ENCODE results near the gene GIPC3.

The GIPC3 gene, protein sequence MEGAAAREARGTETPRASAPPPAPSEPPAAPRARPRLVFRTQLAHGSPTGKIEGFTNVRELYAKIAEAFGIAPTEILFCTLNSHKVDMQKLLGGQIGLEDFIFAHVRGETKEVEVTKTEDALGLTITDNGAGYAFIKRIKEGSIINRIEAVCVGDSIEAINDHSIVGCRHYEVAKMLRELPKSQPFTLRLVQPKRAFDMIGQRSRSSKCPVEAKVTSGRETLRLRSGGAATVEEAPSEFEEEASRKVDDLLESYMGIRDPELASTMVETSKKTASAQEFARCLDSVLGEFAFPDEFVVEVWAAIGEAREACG

DNA sequence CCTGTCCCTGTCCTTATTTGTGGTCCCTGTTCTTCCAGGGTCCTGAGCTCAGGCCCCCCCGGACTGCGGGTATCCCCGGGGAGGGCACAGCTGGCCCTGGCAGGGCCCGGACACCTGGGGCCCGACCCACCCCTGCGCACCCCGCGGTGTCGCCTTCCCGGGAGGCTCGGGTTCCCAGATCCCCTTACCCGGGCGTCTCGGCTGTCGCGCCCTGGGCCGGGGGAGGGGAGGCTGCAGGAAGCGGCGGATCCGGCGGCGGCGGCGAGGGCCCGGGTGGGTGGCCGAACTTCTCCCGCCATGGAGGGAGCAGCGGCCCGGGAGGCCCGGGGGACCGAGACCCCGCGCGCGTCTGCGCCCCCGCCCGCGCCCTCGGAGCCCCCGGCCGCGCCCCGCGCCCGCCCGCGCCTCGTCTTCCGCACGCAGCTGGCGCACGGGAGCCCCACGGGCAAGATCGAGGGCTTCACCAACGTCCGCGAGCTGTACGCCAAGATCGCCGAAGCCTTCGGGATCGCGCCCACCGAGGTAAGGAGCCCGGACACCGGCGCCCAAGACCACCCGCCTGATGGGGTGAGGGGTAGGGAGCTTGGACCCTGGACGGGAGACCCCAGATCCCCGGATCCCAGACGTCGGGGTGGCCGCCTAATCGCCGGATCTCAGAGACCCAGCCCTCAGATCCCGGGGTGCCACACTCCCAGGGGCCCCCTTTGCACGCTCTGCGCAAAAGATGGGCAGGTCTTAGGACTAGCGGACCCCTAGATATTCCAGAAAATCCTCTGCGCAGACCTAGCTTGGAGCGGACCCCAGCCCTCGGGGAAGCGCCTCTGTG lies at the start of gene GIPC3:
GIPC3 (plus strand) TSS at position 178 of the 826 bp plus-strand sequence; CDS start at position 298, 120 bp downstream.
- no peaks in the 10 kb centered on the region for H3K9me3 Mint-ChIP-seq
- H3K27ac Mint-ChIP-seq = no peak within 1 kb of the TSS
- no peaks in the 10 kb centered on the region for H3K27me3 Mint-ChIP-seq
- H3K4me1 Mint-ChIP-seq (ENCODE audit: low read depth) = no peaks in the 10 kb centered on the region
- peak within 1 kb of the TSS; percentile 38 for H3K4me3 Mint-ChIP-seq
- peak; percentile 49 for DNase-seq
- no peaks in the 10 kb centered on the region for H3K36me3 Mint-ChIP-seq (ENCODE audit: low read depth)

DNA sequence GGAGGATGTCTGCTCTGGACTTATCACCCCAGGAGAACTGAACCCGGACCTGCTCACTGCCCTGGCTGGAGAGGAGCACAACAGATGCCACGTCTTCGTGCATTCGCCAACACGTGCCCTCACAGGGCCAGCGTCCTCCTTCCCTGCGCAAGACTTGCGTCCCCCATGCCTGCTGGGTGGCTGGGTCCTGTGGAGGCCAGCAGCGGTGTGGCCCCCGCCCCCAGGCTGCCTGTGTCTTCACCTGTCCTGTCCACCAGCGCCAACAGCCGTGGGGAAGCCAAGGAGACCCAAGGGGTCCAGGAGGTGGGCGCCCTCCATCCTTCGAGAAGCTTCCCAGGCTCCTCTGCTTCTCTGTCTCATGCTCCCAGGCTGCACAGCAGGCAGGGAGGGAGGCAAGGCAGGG lies 49.7 kb upstream of the GIPC3 start:
- Mint-ChIP-seq H3K4me1 (ENCODE audit: low read depth) (no peaks in the 10 kb centered on the region), H3K9me3 (peaks cover 2% of the 10 kb centered on the region), H3K36me3 (ENCODE audit: low read depth) (peaks cover 70% of the 10 kb centered on the region), H3K27me3 (no peaks in the 10 kb centered on the region), H3K4me3 (no peak overlapping the region), H3K27ac (no peak overlapping the region)
- no peak for DNase-seq

DNA sequence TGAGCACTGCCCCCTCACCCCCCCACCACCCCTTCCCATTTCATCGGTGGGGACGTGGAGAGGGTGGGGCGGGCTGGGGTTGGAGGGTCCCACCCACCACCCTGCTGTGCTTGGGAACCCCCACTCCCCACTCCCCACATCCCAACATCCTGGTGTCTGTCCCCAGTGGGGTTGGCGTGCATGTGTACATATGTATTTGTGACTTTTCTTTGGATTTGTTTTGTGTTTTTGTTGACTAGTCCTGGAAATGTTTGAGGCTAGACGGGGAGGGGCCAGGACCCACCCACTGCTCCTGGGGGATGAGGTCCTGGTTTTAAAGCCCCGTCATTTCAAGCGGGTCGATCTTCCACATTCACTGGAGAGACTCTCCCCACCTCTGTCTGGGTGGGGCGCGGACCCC lies 49.3 kb upstream of the GIPC3 start:
- DNase-seq = no peak
- Mint-ChIP-seq H3K27ac (peak overlapping the region; percentile 81), H3K9me3 (peaks cover 2% of the 10 kb centered on the region), H3K27me3 (no peaks in the 10 kb centered on the region), H3K4me3 (no peak overlapping the region), H3K36me3 (ENCODE audit: low read depth) (peaks cover 70% of the 10 kb centered on the region), H3K4me1 (ENCODE audit: low read depth) (no peaks in the 10 kb centered on the region)

DNA sequence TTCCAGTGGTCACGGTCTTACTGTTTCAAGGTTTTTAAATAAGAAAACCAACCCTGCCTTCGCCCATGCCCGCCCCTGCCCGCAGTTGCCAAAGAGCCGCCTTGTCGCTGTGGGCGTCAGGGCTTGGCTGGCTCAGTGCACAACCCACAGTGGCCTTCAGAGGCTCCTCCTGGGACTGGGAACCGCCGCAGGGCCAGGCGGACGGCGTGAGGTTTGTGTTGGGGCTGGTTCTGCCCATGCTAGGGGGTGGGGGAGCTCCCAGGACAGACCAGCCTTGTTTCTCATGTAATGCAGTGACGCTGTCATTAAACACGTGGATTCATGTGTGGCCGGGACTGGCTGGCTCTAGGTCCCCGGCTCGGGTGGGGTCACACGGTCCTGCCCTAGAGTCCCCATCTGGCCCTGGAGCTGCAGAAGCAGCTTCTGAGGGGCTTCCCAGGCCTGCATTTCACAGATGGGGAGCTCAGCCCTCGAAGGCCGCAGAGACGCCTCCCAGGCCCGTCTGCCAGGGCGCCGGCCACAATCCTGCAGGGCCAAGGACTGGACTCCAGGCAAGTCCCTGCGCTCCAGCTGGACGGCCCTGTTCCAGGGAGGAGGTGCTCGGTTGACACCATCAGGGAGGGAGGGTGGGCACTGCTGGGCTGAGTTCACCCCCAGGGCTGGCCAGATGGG lies 48.7 kb upstream of the GIPC3 start:
- H3K27me3 Mint-ChIP-seq = no peaks in the 10 kb centered on the region
- peaks cover 64% of the 10 kb centered on the region for H3K36me3 Mint-ChIP-seq (ENCODE audit: low read depth)
- no peak overlapping the region for H3K4me3 Mint-ChIP-seq
- H3K4me1 Mint-ChIP-seq (ENCODE audit: low read depth) = no peaks in the 10 kb centered on the region
- DNase-seq = no peak
- peak overlapping the region; percentile 81 for H3K27ac Mint-ChIP-seq
- peaks cover 2% of the 10 kb centered on the region for H3K9me3 Mint-ChIP-seq

DNA sequence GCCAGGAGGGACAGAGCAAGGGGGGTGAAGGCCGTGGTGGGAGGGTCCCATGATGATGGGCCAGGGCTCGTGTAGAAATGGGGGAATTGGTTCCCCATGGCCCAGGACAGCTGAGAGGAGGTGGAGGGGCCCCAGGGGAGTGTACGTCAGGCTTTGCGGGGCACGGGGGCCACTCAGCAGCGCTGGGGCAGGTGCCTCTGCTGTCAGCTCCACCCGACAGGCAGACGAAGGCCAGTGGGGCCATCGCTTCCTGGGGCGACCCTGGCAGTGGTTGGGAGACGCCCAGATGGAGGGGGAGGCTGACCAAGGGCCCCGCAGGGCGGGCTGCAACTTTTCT lies 48.2 kb upstream of the GIPC3 start:
- Mint-ChIP-seq H3K9me3 (peaks cover 2% of the 10 kb centered on the region), H3K27ac (peak overlapping the region; percentile 76), H3K27me3 (no peaks in the 10 kb centered on the region), H3K4me3 (no peak overlapping the region), H3K36me3 (ENCODE audit: low read depth) (peaks cover 66% of the 10 kb centered on the region), H3K4me1 (ENCODE audit: low read depth) (no peaks in the 10 kb centered on the region)
- DNase-seq = no peak

DNA sequence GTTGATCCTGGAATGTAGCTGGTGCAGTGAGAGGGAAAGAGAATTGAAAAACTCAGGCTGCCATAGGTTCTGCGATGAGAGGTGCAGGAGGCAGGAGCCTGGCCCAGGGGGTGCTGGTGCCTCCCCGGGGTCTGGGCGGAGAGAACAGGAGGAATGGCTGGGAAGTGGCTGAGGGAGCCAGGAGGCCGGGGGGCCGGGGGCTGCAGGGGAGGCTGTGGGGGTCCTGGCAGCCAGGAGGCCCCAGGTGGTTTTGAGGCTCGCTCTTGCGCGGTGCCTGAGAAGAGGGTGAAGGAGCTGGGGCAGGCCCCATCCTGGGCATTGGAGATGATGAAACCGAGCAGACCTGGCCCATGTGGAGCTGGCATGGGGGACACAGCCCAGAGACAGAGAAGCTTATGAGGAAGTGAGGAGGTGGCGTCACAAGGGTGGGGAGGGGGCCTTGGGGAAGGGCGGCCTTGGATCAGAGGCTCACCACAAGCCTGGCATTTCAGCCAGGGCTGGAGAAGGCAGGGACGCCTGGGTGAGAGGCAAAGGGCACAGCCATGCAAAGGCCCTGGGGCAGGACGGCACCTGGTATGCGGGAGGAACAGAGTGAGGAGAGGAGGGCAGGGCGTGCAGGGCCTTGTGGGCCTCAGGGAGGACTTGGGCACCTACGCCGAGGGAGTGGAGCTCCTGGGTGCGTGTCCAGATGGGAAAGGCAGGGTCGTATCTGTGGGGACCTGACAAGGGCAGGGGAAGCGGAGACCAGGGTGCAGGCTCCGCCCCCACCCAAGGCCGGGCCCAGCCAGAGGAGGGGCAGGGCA lies 47.6 kb upstream of the GIPC3 start:
- Mint-ChIP-seq H3K9me3 (peaks cover 2% of the 10 kb centered on the region), H3K36me3 (ENCODE audit: low read depth) (peaks cover 61% of the 10 kb centered on the region), H3K27me3 (no peaks in the 10 kb centered on the region), H3K4me3 (no peak overlapping the region), H3K4me1 (ENCODE audit: low read depth) (no peaks in the 10 kb centered on the region), H3K27ac (peak overlapping the region; percentile 76)
- DNase-seq = no peak

DNA sequence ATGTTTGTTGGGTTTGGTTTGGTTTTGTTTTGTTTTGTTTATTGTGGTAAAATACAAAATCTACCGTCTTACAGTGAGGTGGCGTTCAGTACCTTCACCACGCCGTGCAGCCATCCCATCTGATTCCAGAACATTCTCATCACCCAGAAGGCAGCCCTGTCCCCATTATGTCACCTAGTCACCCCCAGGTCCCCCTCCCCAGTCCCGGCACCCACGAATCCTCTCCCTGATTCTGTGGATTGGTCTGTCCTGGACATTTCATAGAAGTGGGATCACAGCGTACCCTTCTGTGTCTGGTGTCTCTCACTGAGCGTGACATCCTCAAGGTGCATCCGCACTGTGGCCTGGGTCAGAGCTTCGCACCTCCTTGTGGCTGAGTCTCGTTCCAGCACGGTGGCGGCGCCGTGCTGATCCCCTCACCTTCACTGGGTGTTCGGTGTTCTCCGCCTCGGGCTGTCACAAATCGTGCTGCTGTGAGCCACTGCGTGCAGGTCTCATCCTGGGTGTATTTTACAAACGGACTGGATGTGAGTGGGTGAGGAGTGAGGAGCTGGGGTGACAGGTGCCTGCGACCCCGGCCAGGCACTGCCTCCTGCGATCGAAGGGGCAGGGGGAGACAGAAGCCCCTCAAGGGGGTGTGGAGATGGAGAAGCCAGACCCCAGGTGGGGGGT lies 46.9 kb upstream of the GIPC3 start:
- DNase-seq = no peak
- Mint-ChIP-seq H3K9me3 (peaks cover 2% of the 10 kb centered on the region), H3K27ac (peak overlapping the region; percentile 57), H3K27me3 (no peaks in the 10 kb centered on the region), H3K4me3 (no peak overlapping the region), H3K36me3 (ENCODE audit: low read depth) (peaks cover 56% of the 10 kb centered on the region), H3K4me1 (ENCODE audit: low read depth) (no peaks in the 10 kb centered on the region)

DNA sequence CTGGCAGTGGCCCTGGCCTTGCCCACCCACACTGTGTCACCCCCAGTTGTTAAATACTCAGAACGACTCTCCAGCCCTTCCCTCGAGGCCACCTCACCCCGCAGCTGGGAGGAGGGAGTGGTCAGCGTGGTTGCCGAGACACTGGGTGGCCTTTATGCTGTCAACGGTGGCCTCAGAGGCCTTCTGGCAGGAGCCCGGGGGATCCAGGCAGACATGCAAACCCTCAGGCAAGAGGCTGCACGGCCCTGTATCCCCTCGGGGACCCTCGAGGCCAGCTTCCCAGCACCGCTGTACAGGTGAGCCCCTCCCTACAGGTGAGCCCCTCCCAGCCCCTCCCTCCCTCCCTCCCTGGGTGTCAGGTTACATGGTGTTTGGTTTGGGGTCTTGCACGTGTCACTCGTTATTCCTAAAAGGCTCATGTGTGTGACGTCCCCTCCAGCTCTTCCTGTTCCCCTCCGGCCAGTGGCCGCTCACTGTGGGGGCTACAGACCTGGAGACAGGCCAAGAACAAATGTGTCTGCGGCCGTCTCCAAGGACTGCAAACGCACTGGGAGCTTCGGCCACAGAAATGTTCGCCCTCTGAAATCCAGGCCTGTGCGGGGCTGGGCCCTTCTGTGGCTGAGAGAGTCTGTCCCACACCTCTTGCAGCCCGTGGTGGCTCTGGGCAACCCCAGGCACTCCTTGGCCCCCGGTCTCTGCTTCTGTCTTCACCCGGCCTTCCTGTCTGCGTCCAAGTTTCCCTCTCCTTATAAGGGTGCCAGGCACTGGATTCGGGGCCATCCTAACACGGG lies 46.1 kb upstream of the GIPC3 start, which contains the start of gene TEKTIP1:
TEKTIP1 (plus strand) TSS at position 210 of the 791 bp plus-strand sequence; CDS start at position 214, 4 bp downstream.
- H3K4me3 Mint-ChIP-seq = no peak within 1 kb of the TSS
- no peaks in the 10 kb centered on the region for H3K4me1 Mint-ChIP-seq (ENCODE audit: low read depth)
- H3K9me3 Mint-ChIP-seq = peaks cover 2% of the 10 kb centered on the region
- H3K27ac Mint-ChIP-seq = peak within 1 kb of the TSS; percentile 76
- DNase-seq = no peak
- peaks cover 55% of the 10 kb centered on the region for H3K36me3 Mint-ChIP-seq (ENCODE audit: low read depth)
- H3K27me3 Mint-ChIP-seq = no peaks in the 10 kb centered on the region

DNA sequence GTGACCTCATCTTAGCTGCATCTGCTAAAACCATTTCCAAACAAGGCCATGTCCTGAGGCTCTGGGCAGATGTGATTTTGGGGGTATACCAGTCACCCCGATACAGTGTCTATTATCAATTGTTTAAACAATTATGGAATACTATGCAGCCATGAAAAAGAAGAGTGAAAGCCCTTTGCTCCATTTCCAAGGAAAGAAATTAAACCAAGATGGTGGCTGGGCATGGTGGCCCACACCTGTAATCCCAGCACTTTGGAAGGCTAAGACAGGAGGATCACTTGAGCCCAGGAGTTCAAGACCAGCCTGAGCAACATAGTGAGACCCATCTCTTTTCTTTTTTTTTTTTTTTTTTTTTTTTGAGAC lies 45.5 kb upstream of the GIPC3 start:
- Mint-ChIP-seq H3K36me3 (ENCODE audit: low read depth) (peaks cover 49% of the 10 kb centered on the region), H3K4me1 (ENCODE audit: low read depth) (no peaks in the 10 kb centered on the region), H3K27me3 (no peaks in the 10 kb centered on the region), H3K4me3 (no peak overlapping the region), H3K9me3 (peaks cover 2% of the 10 kb centered on the region), H3K27ac (peak overlapping the region; percentile 63)
- DNase-seq = no peak

DNA sequence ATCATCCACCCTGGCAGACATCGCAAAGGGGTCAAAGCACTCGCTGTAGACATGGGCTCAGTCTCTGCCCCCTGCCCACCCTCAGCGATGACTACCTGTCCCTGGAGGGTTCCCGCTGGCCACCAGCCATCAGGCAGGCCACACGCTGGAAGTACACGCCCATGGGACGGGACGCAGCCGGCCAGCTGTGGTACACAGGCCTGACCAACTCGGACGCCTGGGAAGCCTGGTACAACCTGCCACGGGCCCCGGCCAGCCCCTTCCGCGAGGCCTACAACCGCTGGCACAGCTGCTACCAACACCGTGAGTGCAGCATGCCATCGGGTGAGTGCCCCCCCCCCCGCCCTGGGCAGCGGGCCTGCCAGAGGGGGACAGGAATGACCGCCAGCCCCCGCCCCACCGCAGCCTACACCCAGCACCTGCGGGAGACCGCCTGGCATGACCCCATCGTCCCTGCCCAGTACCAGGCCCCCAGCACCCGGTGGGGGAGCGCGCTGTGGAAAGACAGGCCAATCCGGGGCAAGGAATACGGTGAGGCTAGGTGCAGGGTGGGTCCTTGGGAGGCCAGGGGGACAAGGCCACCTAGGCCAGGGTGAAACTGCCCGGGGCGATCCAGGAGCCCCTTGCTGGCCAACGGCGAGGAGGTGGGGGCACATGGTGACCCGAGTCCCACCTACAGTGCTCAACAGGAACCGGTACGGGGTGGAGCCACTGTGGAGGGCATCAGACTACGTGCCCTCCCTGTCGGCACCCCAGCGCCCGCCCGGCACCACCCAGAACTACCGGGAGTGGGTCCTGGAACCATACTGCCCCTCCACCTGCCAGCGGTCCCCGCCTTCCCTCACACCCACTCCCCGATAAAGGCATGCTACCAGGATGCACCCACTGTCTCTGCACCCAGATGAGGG lies 41.9 kb upstream of the GIPC3 start:
- peaks cover 2% of the 10 kb centered on the region for H3K9me3 Mint-ChIP-seq
- H3K4me3 Mint-ChIP-seq = no peak overlapping the region
- peaks cover 52% of the 10 kb centered on the region for H3K36me3 Mint-ChIP-seq (ENCODE audit: low read depth)
- no peak for DNase-seq
- H3K27me3 Mint-ChIP-seq = no peaks in the 10 kb centered on the region
- no peak overlapping the region for H3K27ac Mint-ChIP-seq
- peaks cover 9% of the 10 kb centered on the region for H3K4me1 Mint-ChIP-seq (ENCODE audit: low read depth)

DNA sequence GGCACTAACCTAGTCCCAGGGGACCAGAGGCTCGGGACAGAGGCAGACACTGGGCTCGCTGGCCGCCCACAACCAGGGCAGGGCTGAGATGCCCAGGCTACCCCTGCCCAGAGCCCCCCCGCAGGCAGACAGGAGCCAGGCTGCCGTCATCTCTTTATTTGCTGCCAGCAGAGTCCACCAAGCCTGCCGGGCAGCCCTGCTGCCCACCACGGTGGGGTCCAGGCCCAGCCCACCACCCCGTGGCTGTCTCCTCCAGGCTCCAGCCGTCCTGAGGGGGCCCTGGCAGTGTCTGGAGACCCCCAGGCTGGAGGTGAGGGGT lies 41.3 kb upstream of the GIPC3 start:
- H3K36me3 Mint-ChIP-seq (ENCODE audit: low read depth) = peaks cover 53% of the 10 kb centered on the region
- peaks cover 2% of the 10 kb centered on the region for H3K9me3 Mint-ChIP-seq
- H3K27me3 Mint-ChIP-seq = no peaks in the 10 kb centered on the region
- no peak for DNase-seq
- H3K27ac Mint-ChIP-seq = no peak overlapping the region
- H3K4me1 Mint-ChIP-seq (ENCODE audit: low read depth) = peaks cover 9% of the 10 kb centered on the region
- H3K4me3 Mint-ChIP-seq = no peak overlapping the region

DNA sequence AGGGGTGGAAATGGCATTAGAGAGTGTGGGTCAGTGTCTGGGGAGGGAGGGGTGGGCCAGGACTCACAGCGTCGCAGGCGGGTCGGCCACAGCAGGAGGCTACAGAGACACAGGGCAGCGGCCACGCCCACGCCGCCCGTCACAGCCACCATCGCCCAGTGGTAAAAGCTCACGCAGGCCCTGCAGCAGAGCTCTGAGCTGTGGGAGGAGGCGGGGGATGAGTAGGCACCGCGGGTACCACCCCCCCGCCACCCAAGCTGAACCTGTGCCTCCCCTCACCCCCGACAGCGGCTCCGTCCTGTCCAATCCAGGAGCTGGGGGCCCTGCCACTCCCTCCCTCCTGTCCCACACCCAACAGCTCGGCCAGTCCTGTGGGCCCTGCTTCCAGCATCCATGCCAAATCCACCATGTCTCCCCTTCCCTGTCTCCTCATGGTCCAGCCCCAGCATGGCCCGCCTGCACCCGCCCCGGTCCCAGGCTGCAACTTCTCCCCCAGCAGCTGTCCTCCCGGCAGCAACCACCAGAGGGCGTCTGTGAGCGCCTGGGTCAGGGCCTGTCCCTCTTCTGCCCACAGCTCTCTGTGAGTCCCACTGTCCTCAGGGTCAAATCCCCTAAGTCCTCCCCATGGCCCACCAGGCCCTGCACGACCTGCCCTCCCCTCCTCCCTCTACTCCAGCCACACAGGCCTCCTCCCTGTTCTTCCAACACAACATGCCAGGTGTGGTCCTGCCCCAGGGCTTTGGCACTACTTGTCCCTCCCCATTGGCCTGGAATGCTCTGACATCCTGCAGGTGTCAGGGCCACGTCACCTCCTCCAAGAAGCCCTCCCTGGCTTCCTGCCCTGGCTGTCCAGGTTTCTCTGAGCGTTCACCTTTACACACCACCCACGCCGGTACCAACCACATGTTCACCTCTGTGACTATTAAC lies 40.3 kb upstream of the GIPC3 start:
- Mint-ChIP-seq H3K27me3 (no peaks in the 10 kb centered on the region), H3K36me3 (ENCODE audit: low read depth) (peaks cover 55% of the 10 kb centered on the region), H3K4me1 (ENCODE audit: low read depth) (peaks cover 9% of the 10 kb centered on the region), H3K27ac (peak overlapping the region; percentile 87), H3K9me3 (no peaks in the 10 kb centered on the region), H3K4me3 (peak overlapping the region; percentile 27)
- DNase-seq = peak; percentile 90

All from activated T-cell treated with anti-CD3 and anti-CD28 coated beads, Interleukin-2, amount 50 U/mL, for 24 hours (primary cell).